Measurements from ENCODE around the gene FAM9A.
"Not testable (repeated sequence)": the region's sequence is repeated elsewhere in the genome, so short reads cannot be mapped to it uniquely, and the experiment has no call there.

FAM9A gene

DNA sequence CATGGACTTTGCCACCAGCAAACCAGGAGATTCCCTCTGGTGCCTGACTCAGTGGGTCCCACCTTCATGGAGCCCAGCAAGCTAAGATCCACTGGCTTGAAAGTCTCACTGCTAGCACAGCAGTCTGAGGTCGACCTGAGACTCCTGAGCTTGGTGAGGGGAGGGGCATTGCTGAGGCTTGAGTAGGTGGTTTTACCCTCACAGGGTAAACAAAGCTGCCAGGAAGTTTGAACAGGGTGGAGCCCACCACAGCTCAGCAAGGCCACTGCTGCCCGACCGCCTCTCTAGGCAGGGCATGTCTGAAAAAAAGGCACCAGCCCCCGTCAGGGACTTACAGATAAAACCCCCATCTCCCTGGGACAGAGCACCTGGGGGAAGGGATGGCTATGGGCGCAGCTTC, 28.1 kb downstream of the FAM9A start:
- H3K27me3 ChIP-seq: no peaks in the 10 kb centered on the region
- no peaks in the 10 kb centered on the region for H4K20me1 ChIP-seq
- H3K4me1 ChIP-seq: no peaks in the 10 kb centered on the region
- H3K27ac ChIP-seq: no peak overlapping the region
- no peak overlapping the region for H3K4me3 ChIP-seq
- H3K9me3 ChIP-seq: peaks cover 13% of the 10 kb centered on the region; the same call in 1 of the 2 replicates
- no peak overlapping the region for H3K4me2 ChIP-seq
- no peak overlapping the region for H3K9ac ChIP-seq
- H3K36me3 ChIP-seq: no peaks in the 10 kb centered on the region
- no peak for TF ChIP-seq Cebpa-rat (IDR thresholded peaks at IDR 0.05)

DNA sequence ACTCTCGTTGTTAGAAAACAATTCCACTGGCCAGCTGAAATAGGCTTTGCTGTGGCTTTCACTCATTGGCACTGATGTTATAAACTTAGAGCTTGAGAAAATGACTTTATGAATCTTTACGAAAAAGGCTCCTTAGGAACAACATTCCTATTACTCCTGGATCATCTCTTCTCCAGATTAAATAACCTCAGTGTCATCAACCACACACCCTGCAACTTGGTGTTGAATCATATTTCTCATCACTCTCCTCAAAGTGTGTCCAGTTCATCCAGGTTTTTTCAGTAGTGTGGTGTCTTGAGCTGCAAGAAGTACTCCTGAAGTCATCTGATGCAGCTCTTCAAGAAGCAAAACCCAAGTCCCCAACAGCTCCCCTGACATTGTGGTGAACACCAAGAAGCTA, 41.2 kb downstream of the FAM9A start:
- no peak overlapping the region for H3K27ac ChIP-seq
- no peak overlapping the region for H3K4me2 ChIP-seq
- H3K4me1 ChIP-seq: 0 out of 2 replicates have a peak, but pooled peaks cover 3% of the 10 kb centered on the region
- no peaks in the 10 kb centered on the region for H3K27me3 ChIP-seq
- peaks cover 6% of the 10 kb centered on the region; the same call in 1 of the 2 replicates for H3K9me3 ChIP-seq
- H4K20me1 ChIP-seq: no peaks in the 10 kb centered on the region
- no peaks in the 10 kb centered on the region for H3K36me3 ChIP-seq
- H3K9ac ChIP-seq: no peak overlapping the region
- TF ChIP-seq Cebpa-rat (IDR thresholded peaks at IDR 0.05): no peak
- H3K4me3 ChIP-seq: no peak overlapping the region

DNA sequence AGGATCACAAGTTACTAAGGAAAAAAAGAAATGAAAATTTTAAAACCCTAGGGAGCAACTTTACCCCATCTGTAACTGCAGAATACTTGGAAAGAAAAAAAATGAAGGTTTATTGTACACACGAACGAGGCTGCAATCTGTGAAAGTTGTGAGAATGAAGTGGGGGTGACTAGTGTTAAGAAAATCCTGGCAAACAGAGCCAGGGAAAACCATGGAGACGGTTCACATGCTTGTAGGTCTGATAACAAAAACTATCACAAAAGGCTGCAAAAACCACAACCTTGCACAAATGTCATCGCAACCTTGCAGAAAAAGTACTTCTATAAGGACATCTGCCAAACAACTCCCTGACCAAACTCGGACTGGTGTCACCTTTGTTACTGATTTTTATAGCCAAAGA, 42.5 kb downstream of the FAM9A start:
- H3K4me2 ChIP-seq, H3K4me3 ChIP-seq: not testable (repeated sequence)

GRCh38 chrX:8757609-8758389, 43.4 kb downstream of the FAM9A start:
- not testable (repeated sequence) for H3K4me2 ChIP-seq, H3K4me3 ChIP-seq, H3K27ac ChIP-seq, H3K27me3 ChIP-seq, H3K9ac ChIP-seq, H3K4me1 ChIP-seq, H4K20me1 ChIP-seq, H3K36me3 ChIP-seq
- H3K9me3 ChIP-seq: peaks cover 12% of the 10 kb centered on the region; the same call in 1 of the 2 replicates

More for the DNA sequence above, 42.5 kb downstream of the FAM9A start:
- not testable (repeated sequence) for H3K4me1 ChIP-seq, H4K20me1 ChIP-seq, H3K36me3 ChIP-seq, H3K27me3 ChIP-seq, H3K27ac ChIP-seq, H3K9ac ChIP-seq
- H3K9me3 ChIP-seq: peaks cover 12% of the 10 kb centered on the region; the same call in 1 of the 2 replicates

- no peak overlapping the region for H3K27ac ChIP-seq
- peaks cover 12% of the 10 kb centered on the region; the same call in 1 of the 2 replicates for H3K9me3 ChIP-seq
These were observed 45.4 kb downstream of the FAM9A start for GRCh38 chrX:8755813-8756212.

GRCh38 chrX:8755116-8755515, 46.1 kb downstream of the FAM9A start:
- Histone ChIP-seq H3K4me2 (no peak overlapping the region), H3K9me3 (peaks cover 12% of the 10 kb centered on the region; the same call in 1 of the 2 replicates), H3K9ac (no peak overlapping the region), H3K4me3 (no peak overlapping the region), H3K27me3 (no peaks in the 10 kb centered on the region), H3K36me3 (no peaks in the 10 kb centered on the region), H3K4me1 (0 out of 2 replicates have a peak, but pooled peaks cover 4% of the 10 kb centered on the region), H4K20me1 (no peaks in the 10 kb centered on the region), H3K27ac (no peak overlapping the region)
- no peak for TF ChIP-seq Cebpa-rat (IDR thresholded peaks at IDR 0.05)

More at GRCh38 chrX:8755813-8756212, 45.4 kb downstream of the FAM9A start:
- H3K9ac ChIP-seq: no peak overlapping the region
- TF ChIP-seq Cebpa-rat (IDR thresholded peaks at IDR 0.05): no peak
- H3K4me2 ChIP-seq: no peak overlapping the region
- no peaks in the 10 kb centered on the region for H3K36me3 ChIP-seq
- H4K20me1 ChIP-seq: no peaks in the 10 kb centered on the region
- H3K27me3 ChIP-seq: no peaks in the 10 kb centered on the region
- H3K4me1 ChIP-seq: 0 out of 2 replicates have a peak, but pooled peaks cover 4% of the 10 kb centered on the region
- no peak overlapping the region for H3K4me3 ChIP-seq

DNA sequence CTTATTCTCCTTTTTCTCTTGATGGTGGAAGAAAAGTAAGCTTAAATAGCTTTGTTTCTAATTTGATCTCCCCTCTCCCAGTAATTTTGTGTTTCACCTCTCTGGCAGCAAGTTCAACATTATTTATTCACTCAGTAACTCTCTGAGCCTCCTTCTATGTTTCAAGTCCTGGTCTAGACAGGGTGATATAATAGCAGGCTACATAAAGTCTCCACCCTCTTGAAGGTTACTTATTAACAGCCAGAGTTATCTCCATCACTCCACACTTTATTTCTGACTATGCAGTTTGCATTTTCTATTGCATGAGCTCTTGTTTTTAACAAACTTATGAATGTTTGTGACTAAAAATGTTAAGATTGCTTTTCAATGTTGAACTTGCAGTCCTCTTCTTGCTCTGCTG, 51.5 kb downstream of the FAM9A start:
- Histone ChIP-seq H3K4me3 (no peak overlapping the region), H3K4me1 (no peaks in the 10 kb centered on the region), H3K9me3 (0 out of 2 replicates have a peak, but pooled peaks cover 3% of the 10 kb centered on the region), H3K27ac (no peak overlapping the region), H3K27me3 (no peaks in the 10 kb centered on the region), H3K36me3 (no peaks in the 10 kb centered on the region), H3K4me2 (no peak overlapping the region), H4K20me1 (no peaks in the 10 kb centered on the region), H3K9ac (no peak overlapping the region)
- TF ChIP-seq Cebpa-rat (IDR thresholded peaks at IDR 0.05): no peak

DNA sequence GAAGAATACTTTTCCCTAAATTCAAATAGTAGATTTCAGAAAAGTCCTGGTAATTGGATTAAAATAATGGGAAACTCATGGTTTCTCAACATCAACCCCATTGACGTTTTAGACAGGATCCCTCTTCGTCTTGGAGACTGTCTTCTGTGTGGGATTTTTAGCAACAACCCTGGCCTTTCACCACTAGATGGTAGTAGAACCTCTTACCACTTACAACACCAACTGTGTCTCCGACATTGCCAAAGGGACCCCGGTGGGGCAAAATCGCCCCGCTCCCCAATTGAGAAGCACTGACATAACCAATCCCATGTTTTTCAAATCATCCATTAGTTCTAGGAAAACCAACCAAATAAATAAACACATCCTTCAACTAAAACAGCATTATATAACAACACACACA, 52.3 kb downstream of the FAM9A start:
- no peak overlapping the region for H3K4me2 ChIP-seq
- H3K4me3 ChIP-seq: no peak overlapping the region
- H4K20me1 ChIP-seq: no peaks in the 10 kb centered on the region
- no peak overlapping the region for H3K27ac ChIP-seq
- H3K36me3 ChIP-seq: no peaks in the 10 kb centered on the region
- no peaks in the 10 kb centered on the region for H3K9me3 ChIP-seq
- TF ChIP-seq Cebpa-rat (IDR thresholded peaks at IDR 0.05): no peak
- H3K27me3 ChIP-seq: no peaks in the 10 kb centered on the region
- H3K4me1 ChIP-seq: no peaks in the 10 kb centered on the region
- H3K9ac ChIP-seq: no peak overlapping the region

- Histone ChIP-seq H3K36me3 (no peaks in the 10 kb centered on the region), H3K9me3 (no peaks in the 10 kb centered on the region), H3K4me1 (no peaks in the 10 kb centered on the region), H4K20me1 (no peaks in the 10 kb centered on the region), H3K27me3 (no peaks in the 10 kb centered on the region), H3K27ac (no peak overlapping the region), H3K4me3 (no peak overlapping the region), H3K4me2 (no peak overlapping the region), H3K9ac (no peak overlapping the region)
- no peak for TF ChIP-seq Cebpa-rat (IDR thresholded peaks at IDR 0.05)
These were observed 58.0 kb downstream of the FAM9A start for GRCh38 chrX:8743126-8743732.

GRCh38 chrX:8741981-8742380, 59.2 kb downstream of the FAM9A start:
- H3K9me3 ChIP-seq: no peaks in the 10 kb centered on the region
- no peak for TF ChIP-seq Cebpa-rat (IDR thresholded peaks at IDR 0.05)
- no peaks in the 10 kb centered on the region for H4K20me1 ChIP-seq
- H3K36me3 ChIP-seq: no peaks in the 10 kb centered on the region
- no peaks in the 10 kb centered on the region for H3K4me1 ChIP-seq
- no peak overlapping the region for H3K4me3 ChIP-seq
- no peak overlapping the region for H3K27ac ChIP-seq
- no peak overlapping the region for H3K4me2 ChIP-seq
- no peaks in the 10 kb centered on the region for H3K27me3 ChIP-seq
- H3K9ac ChIP-seq: no peak overlapping the region

Data from BLaER1 (cell line).